ENCODE measurements around the gene PACS1. TPM values are rescaled to one million over a fixed set of nuclear protein-coding genes. Genes with fewer than 3 reads are reported as not detected.

PACS1 gene
- total RNA-seq, 1 experiment from 2014 or later, result 41.1 TPM

DNA sequence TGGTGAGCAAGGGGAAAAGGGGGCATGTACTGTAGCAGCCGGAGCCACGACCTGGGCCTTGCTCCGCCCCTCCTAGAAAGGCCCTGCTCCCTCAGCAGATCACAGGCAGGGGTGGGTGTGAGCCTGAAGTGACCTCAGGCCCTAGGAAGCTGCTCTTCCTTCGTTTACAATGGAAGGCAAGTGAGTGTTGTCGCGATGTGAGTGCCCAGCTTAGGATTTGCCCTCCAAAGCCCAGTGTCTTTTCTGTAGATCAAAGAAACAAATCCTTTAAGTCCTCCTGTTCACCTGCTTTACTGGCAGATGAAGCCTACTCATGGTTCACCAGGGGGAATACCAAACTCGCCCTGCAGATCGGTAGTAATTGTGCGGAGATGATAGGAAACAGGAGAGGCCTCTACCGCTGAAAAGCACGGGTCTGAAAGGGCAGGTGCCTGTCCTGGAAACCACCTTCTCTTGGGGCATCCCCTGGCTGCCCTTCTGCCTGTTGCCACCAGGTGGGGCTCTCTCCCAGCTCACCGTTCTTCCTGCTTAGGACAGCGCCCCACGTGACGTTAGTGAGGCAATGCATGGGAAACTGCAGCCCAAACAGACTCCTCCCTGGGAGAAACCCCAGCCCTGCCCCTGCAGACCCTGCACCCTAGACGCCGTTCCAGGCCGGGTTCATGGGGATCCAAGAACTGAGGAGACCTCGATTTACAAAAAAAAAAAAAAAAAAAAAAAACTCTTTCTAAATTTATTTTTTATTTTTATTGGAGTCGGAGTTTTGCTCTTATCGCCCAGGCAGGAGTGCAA lies 152.5 kb downstream of the PACS1 start (continued):
- TF ChIP-seq, protein P1, sequence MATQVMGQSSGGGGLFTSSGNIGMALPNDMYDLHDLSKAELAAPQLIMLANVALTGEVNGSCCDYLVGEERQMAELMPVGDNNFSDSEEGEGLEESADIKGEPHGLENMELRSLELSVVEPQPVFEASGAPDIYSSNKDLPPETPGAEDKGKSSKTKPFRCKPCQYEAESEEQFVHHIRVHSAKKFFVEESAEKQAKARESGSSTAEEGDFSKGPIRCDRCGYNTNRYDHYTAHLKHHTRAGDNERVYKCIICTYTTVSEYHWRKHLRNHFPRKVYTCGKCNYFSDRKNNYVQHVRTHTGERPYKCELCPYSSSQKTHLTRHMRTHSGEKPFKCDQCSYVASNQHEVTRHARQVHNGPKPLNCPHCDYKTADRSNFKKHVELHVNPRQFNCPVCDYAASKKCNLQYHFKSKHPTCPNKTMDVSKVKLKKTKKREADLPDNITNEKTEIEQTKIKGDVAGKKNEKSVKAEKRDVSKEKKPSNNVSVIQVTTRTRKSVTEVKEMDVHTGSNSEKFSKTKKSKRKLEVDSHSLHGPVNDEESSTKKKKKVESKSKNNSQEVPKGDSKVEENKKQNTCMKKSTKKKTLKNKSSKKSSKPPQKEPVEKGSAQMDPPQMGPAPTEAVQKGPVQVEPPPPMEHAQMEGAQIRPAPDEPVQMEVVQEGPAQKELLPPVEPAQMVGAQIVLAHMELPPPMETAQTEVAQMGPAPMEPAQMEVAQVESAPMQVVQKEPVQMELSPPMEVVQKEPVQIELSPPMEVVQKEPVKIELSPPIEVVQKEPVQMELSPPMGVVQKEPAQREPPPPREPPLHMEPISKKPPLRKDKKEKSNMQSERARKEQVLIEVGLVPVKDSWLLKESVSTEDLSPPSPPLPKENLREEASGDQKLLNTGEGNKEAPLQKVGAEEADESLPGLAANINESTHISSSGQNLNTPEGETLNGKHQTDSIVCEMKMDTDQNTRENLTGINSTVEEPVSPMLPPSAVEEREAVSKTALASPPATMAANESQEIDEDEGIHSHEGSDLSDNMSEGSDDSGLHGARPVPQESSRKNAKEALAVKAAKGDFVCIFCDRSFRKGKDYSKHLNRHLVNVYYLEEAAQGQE (IDR thresholded peaks at IDR 0.05; ENCODE audit: low read depth), result no peak
- TF ChIP-seq, protein P2, sequence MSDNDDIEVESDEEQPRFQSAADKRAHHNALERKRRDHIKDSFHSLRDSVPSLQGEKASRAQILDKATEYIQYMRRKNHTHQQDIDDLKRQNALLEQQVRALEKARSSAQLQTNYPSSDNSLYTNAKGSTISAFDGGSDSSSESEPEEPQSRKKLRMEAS (IDR thresholded peaks at IDR 0.05), result peak; percentile 50; the same call in 1 of the 2 replicates
- no peak for TF ChIP-seq JUND (IDR thresholded peaks at IDR 0.05)
- TF ChIP-seq POLR2AphosphoS5 (IDR thresholded peaks at IDR 0.05; ENCODE audit: low read depth, low read length), result no peak
- TF ChIP-seq, protein P3, sequence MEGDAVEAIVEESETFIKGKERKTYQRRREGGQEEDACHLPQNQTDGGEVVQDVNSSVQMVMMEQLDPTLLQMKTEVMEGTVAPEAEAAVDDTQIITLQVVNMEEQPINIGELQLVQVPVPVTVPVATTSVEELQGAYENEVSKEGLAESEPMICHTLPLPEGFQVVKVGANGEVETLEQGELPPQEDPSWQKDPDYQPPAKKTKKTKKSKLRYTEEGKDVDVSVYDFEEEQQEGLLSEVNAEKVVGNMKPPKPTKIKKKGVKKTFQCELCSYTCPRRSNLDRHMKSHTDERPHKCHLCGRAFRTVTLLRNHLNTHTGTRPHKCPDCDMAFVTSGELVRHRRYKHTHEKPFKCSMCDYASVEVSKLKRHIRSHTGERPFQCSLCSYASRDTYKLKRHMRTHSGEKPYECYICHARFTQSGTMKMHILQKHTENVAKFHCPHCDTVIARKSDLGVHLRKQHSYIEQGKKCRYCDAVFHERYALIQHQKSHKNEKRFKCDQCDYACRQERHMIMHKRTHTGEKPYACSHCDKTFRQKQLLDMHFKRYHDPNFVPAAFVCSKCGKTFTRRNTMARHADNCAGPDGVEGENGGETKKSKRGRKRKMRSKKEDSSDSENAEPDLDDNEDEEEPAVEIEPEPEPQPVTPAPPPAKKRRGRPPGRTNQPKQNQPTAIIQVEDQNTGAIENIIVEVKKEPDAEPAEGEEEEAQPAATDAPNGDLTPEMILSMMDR (IDR thresholded peaks at IDR 0.05 in 2 of 3, conservative IDR thresholded peaks at IDR 0.05 in 1 of 3; ENCODE audit: borderline replicate concordance in 1 of 3, insufficient read depth in 1 of 3, low read depth in 2 of 3, low read length in 2 of 3), result peak; percentile 99 to 100 (median 100)

DNA sequence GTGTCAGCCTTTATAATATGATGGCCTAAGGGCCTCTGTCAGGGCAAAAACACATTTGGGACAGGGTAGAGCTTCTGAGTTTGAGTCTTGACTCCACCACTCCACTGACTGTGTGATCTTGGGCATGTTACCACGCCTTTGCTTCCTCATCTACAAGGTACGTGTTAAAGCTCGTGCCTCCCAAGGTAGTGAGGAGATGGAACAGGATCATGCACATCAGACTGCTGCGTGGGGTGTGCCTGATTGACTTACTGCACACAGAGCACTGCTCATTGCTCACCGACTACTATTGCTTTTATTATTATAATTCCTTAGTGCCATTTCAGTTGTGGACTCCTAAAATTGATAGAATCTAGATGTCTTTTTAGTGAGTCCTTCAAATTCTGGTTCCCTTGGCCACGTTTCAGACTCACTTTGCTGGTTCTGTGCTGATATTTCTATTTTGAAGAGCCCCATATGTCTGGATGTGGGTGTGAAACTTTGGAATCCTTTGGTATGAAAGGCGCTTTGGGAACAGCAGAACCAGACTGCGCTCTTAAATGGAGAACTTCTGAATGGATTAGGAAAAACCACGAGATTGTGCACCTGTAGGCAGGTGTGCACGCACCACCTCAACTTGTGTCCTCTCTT lies 154.3 kb downstream of the PACS1 start:
- ATAC-seq (no peak), DNase-seq (ENCODE audit: low read depth, low spot score) (no peak)
- no peaks in the 10 kb centered on the region for H3K9me3 ChIP-seq (ENCODE audit: control insufficient read depth in 1 of 2, insufficient read depth in 1 of 2, low read depth in 1 of 2, low read length in 2 of 2)
- no TSS peak for BruUV-seq (replicated peaks)
- no peak overlapping the region for H3K4me2 ChIP-seq (ENCODE audit: low read length)
- peaks cover 3 to 4% of the 10 kb centered on the region in 2 experiments; a peak in 1 of 4 replicates for H3K36me3 ChIP-seq (ENCODE audit: control insufficient read depth in 1 of 2, insufficient read depth in 2 of 2, low read length in 2 of 2)
- H3K27ac ChIP-seq (ENCODE audit: low read depth, low read length), result no peak overlapping the region
- RAD21 ChIA-PET (ENCODE audit: low non-redundant PET in 1 of 2, low total read pairs in 2 of 2, uncharacterized antibody in 2 of 2, unreplicated experiment in 2 of 2), result no interaction called here
- H3K27me3 ChIP-seq (ENCODE audit: insufficient read depth, low read length), result no peaks in the 10 kb centered on the region
- POLR2A ChIA-PET, result no interaction called here
- H2AFZ ChIP-seq (ENCODE audit: low read depth, low read length, poor library complexity, severe bottlenecking), result no peak overlapping the region
- intact Hi-C loops (cut with micrococcal nuclease), result no loop called here
- H3K4me1 ChIP-seq (ENCODE audit: control insufficient read depth in 1 of 2, insufficient read depth in 2 of 2, low read length in 2 of 2), result peaks cover 0 to 8% of the 10 kb centered on the region in 2 experiments; a peak in 1 of 4 replicates
- no peak overlapping the region for H3K9ac ChIP-seq (ENCODE audit: low read length)
- H3K79me2 ChIP-seq (ENCODE audit: insufficient read depth, low read length), result no peaks in the 10 kb centered on the region
- no peak overlapping the region for H3K4me3 ChIP-seq (replicated peaks in 1 of 2; ENCODE audit: low read depth in 1 of 2, low read length in 2 of 2)
- no peaks in the 10 kb centered on the region for H4K20me1 ChIP-seq (ENCODE audit: insufficient read depth)
- CTCF ChIA-PET, result no interaction called here
- no peaks in the 10 kb centered on the region for H3K9me2 ChIP-seq (ENCODE audit: insufficient read depth)
- TF ChIP-seq CEBPB (IDR thresholded peaks at IDR 0.05; ENCODE audit: low read depth) (no peak), EZH2phosphoT487 (IDR thresholded peaks at IDR 0.05; ENCODE audit: borderline replicate concordance) (no peak), POLR2AphosphoS5 (IDR thresholded peaks at IDR 0.05; ENCODE audit: low read depth, low read length) (no peak), SIN3A (IDR thresholded peaks at IDR 0.05; ENCODE audit: low read depth) (no peak), SRF (IDR thresholded peaks at IDR 0.05; ENCODE audit: low read depth) (no peak), POLR2A (IDR thresholded peaks at IDR 0.05; ENCODE audit: borderline replicate concordance, extremely low read depth, insufficient read depth, insufficient read length) (no peak), ZNF274 (IDR thresholded peaks at IDR 0.05; ENCODE audit: low read depth, low read length) (no peak), YY1 (IDR thresholded peaks at IDR 0.05; ENCODE audit: extremely low read depth, insufficient replicate concordance, low read depth, low read length) (no peak), EGR1 (IDR thresholded peaks at IDR 0.05; ENCODE audit: low read depth) (no peak), CBX3 (IDR thresholded peaks at IDR 0.05; ENCODE audit: low read depth) (no peak), ZFX (IDR thresholded peaks at IDR 0.05) (no peak), RAD21 (IDR thresholded peaks at IDR 0.05; ENCODE audit: low read depth) (no peak), FOSL1 (IDR thresholded peaks at IDR 0.05; ENCODE audit: low read depth) (no peak), JUND (IDR thresholded peaks at IDR 0.05) (no peak), SP1 (IDR thresholded peaks at IDR 0.05; ENCODE audit: low read depth) (no peak), ELF1 (IDR thresholded peaks at IDR 0.05; ENCODE audit: borderline replicate concordance, low read depth) (no peak)
- TF ChIP-seq, protein P4, sequence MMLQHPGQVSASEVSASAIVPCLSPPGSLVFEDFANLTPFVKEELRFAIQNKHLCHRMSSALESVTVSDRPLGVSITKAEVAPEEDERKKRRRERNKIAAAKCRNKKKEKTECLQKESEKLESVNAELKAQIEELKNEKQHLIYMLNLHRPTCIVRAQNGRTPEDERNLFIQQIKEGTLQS (IDR thresholded peaks at IDR 0.05), result no peak
- TF ChIP-seq, protein P2 (IDR thresholded peaks at IDR 0.05), result no peak

Data from HCT116 (cell line).